GM18502 (cell line): ENCODE measurements around the gene TRPM8.
"Not testable (repeated sequence)": the region's sequence is repeated elsewhere in the genome, so short reads cannot be mapped to it uniquely, and the experiment has no call there.

ENCODE experiments used
- ATAC-seq: cut with Tn5 transposase; IDR thresholded peaks from one replicate; pipeline ENCODE4 v1.9.1; 2021; ENCODE audit warnings: mild to moderate bottlenecking; ENCODE audit not compliant: unreplicated experiment, poor library complexity

The TRPM8 gene

DNA sequence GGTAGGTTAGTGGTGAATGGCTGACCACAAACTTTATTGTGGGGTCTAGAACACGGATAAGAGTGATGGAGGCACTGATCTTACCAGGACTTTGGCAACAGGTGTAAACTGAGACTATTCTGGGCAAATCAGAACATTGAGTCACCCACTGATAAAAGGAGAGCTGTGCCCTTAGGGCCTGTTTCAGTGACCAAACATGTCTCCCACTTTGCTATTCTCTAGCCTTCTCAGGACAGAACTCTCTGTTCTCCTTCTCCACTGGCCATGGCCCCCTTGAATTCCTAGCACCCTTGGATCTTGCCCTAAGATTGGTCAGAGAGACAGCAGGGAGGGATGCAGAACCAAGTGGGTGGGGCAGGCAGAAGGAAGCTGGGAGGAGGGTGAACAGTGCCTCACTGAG lies 18.3 kb downstream of the TRPM8 start:
- ATAC-seq = no peak

DNA sequence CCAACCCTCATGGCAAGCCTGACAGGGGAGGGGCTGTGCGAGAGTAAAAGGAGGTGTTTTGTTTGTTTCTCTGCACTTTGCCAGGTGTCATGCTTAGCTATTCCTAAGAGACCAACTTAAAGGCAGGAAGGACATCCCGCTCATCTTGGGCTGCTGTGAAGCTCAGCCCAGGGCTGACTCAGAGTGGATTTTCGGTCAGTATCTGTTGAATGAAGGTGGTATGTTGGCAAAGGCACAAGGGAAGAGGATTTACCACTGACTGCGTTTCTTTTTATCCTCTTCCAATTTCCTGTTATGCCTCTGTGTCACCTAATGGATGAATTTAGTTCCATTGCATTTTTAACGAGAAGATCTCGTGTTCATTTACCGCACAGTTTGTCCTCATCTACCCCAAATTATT lies 18.9 kb downstream of the TRPM8 start:
- no peak for ATAC-seq

GRCh38 chr2:233938676-233939370 lies 21.6 kb downstream of the TRPM8 start:
- no peak for ATAC-seq

GRCh38 chr2:233940376-233941276 lies 23.5 kb downstream of the TRPM8 start:
- ATAC-seq = no peak

- ATAC-seq = no peak
These were observed 25.6 kb downstream of the TRPM8 start for GRCh38 chr2:233942731-233943130.

GRCh38 chr2:233944269-233944668 lies 27.1 kb downstream of the TRPM8 start:
- no peak for ATAC-seq

- no peak for ATAC-seq
These were observed 27.5 kb downstream of the TRPM8 start for GRCh38 chr2:233944722-233945121.

- no peak for ATAC-seq
These were observed 28.0 kb downstream of the TRPM8 start for GRCh38 chr2:233945146-233945545.

DNA sequence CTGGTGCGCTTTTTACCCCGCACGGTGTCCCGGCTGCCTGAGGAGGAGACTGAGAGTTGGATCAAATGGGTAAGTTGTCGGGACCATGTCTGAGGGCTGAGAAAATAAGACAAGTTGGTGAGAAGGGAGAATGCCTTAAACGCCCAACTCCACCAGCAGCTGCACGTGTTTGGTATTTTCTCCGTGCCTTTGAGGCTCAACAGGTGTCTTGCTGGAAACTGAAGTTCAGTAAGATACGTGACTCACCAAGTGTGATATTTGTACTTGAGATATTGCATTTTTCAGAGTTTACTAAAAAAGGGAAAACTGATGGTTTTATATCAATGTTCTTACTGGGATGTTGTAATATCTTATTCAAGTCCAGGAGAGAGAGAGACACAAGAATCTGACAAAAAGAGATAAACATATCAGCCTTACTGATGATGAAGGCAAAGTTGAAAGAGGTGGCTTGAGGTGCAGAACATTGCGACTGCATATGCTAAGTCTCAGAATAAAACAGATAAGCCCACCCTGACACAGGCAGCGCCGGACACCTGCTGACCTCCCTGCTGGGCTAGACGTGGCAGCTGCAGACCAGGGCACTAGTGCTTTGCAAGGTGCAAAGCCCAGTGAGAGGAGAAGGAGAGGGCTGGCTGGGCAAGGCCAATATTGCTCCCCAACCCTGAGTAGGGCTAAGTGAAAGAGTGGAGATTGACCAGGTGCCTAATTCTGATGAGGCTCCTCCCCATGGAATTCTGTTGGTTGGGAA lies 33.1 kb downstream of the TRPM8 start:
- ATAC-seq = no peak

DNA sequence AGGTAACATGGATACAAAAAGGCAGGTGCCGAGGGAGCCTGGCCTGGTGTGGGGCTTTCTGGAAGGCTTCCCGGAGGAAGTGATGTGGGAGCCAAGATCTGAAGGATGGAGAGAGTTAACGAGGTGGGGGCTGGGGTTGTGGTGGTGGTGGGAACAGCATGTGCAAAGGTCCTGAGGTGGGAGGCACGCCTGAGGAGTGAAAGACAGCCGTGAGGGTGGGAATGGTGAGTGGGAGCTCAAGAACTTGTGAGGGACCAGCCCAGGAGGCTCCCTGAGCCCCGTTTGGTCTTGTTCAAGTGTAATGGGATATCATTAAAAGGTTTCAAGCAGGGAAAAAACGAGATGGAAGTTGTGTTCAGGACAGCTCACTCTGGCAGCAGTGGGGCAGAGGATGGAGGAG lies 35.2 kb downstream of the TRPM8 start:
- no peak for ATAC-seq

DNA sequence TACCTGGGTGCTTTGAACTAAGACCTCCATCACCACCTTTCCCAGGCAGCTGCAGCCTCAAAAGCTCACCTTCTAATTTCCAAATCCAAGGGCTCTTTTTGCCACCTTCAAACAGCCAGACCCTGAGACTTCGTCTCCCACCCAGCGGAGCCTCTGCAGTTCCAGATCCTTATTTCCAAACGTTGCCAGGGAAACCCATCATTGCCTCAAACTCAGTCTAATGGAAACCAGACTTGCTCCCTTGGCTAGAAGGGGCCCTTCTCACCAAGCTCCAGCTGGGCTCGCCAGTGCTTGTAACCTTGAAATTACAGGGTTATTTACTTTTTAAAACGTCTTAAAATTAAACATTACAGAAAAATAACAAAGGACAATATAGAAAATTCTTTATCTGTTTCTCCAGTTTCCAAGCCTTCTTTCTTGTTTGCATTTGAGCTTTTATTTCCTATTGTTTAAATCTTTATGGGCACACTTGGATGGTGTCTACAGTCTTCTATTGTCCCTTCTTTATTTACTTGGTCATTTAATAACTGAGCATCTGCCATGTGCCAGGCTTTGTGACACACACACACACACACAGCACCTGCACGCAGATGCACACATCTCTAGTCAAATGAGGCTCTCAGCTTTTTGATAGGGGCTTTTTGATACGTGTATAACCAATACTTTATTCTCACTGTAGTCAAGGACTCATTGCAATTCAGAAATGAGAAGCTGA lies 36.1 kb downstream of the TRPM8 start:
- no peak for ATAC-seq

DNA sequence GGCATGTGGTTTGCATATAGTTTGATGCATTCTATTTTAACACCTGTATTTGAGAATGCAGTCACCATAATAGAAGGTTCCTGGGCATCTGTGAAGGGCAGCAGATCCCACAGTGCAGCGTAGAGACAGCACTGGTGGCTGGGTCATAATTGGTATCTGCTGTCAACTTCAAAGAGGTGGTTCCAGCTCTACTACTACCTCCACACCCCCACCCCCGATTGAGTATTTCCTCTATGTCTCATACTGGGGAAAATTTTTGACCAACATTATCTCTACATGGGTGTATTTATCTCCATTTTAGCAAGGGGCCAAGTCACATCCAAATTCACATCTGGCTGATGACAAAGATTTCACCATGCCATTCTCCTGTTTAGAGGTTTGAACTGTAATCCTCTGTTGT lies 43.0 kb downstream of the TRPM8 start:
- no peak for ATAC-seq

DNA sequence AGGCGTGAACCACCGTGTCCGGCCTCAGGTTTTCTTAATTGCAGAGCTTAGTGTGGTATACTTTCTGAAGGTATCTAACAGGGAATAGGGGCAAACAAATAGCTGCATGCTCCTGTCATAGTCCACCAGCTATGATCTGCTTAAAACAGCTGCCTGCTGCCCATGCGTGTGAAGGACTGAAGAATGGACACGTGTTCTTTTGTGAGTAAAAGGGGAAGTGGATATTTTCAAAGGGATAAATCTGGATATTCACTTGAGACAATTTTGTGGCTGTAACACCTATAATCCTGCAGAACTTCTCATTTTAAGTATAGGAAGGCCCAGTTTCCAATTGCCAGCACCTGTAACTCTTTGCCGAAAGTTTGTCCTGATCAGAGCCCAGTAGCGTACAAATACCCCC lies 44.7 kb downstream of the TRPM8 start:
- ATAC-seq = no peak

- ATAC-seq = no peak
These were observed 47.4 kb downstream of the TRPM8 start for GRCh38 chr2:233964581-233964980.

GRCh38 chr2:233965032-233965603 lies 47.9 kb downstream of the TRPM8 start:
- no peak for ATAC-seq

DNA sequence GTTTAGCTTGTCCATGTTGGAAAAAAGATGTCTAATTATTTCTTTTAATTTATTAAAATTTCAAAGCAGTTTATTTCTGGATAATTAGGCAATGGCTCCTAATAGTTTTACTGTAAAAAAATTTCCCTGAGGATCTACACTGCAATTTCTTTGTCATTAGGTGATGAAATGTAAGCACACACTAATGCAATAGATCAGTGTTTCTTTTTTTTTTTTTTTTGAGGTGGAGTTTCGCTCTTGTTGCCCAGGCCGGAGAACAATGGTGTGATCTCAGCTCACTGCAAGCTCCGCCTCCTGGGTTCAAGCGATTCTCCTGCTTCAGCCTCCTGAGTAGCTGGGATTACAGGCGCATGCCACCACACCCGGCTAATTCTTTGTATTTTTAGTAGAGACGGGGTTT lies 48.5 kb downstream of the TRPM8 start:
- ATAC-seq = not testable (repeated sequence)

GRCh38 chr2:233966388-233966787 lies 49.2 kb downstream of the TRPM8 start:
- no peak for ATAC-seq

GRCh38 chr2:233967164-233967563 lies 50.0 kb downstream of the TRPM8 start:
- ATAC-seq = no peak

DNA sequence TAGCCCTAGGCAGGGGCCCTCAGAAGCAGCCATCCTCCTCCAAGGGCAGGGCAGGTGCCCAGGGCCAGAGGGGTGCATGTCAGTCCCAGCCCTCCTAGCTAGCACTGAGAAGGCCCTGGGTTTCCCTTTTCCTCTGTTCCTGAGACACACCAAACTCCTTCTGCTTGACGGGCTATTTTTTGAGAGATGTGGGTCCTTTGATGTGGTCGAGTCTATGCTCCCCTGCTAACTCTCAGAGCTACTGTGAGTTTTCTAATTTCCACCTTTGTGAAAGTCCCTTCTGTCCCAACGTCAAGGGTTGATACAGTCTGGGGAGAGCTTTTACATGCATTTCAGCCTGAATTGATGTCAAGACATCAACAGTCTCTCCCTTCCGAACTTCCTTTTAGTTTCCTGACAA lies 51.4 kb downstream of the TRPM8 start:
- ATAC-seq = no peak

GRCh38 chr2:233972460-233972859 lies 55.3 kb downstream of the TRPM8 start:
- not testable (repeated sequence) for ATAC-seq
